GM11168 (cell line): ENCODE results near the gene PSMB7.

ENCODE experiments used
- in situ Hi-C: fragments of 300-500 bp; cut with MboI; formaldehyde crosslinking; loops from one replicate; pipeline ENCODE4 v1.12.0; 2022; ENCODE audit warnings: low sequenced_read_pairs; ENCODE audit not compliant: unreplicated experiment

Gene PSMB7

GRCh38 chr9:124414612-124415011, 630 bp downstream of the PSMB7 start:
- in situ Hi-C loops: loop anchor here (5.0 kb wide), 1 partner anchor 118 kb away; no protein-coding TSS in a partner anchor

GRCh38 chr9:124412228-124412575, 3.0 kb downstream of the PSMB7 start:
- in situ Hi-C loops: no loop called here

GRCh38 chr9:124411514-124412227, 3.6 kb downstream of the PSMB7 start:
- in situ Hi-C loops: no loop called here

GRCh38 chr9:124410321-124410913, 4.8 kb downstream of the PSMB7 start:
- in situ Hi-C loops: no loop called here

- in situ Hi-C loops: no loop called here
These were observed 5.8 kb downstream of the PSMB7 start for GRCh38 chr9:124409410-124409809.

- in situ Hi-C loops: no loop called here
These were observed 12.0 kb downstream of the PSMB7 start for GRCh38 chr9:124403246-124403645.

- in situ Hi-C loops: no loop called here
These were observed 15.0 kb downstream of the PSMB7 start for GRCh38 chr9:124399968-124400940.

- in situ Hi-C loops: no loop called here
These were observed 15.8 kb downstream of the PSMB7 start for GRCh38 chr9:124399323-124399967.

GRCh38 chr9:124398191-124398935, 16.9 kb downstream of the PSMB7 start:
- in situ Hi-C loops: no loop called here

GRCh38 chr9:124395826-124396225, 19.4 kb downstream of the PSMB7 start:
- in situ Hi-C loops: no loop called here

- in situ Hi-C loops: no loop called here
These were observed 20.6 kb downstream of the PSMB7 start for GRCh38 chr9:124394596-124394995.

GRCh38 chr9:124394167-124394566, 21.1 kb downstream of the PSMB7 start:
- in situ Hi-C loops: no loop called here

GRCh38 chr9:124392871-124393460, 22.3 kb downstream of the PSMB7 start:
- in situ Hi-C loops: no loop called here

- in situ Hi-C loops: no loop called here
These were observed 22.9 kb downstream of the PSMB7 start for GRCh38 chr9:124392254-124392870.

- in situ Hi-C loops: no loop called here
These were observed 24.2 kb downstream of the PSMB7 start for GRCh38 chr9:124390794-124391658.

- in situ Hi-C loops: no loop called here
These were observed 25.9 kb downstream of the PSMB7 start for GRCh38 chr9:124389146-124389939.
